CMK (cell line): ENCODE measurements around the gene SLC18B1.

ENCODE experiments used
- DNase-seq: peaks from one replicate; pipeline ENCODE4 v3.0.0-alpha.2; 2010; ENCODE audit warnings: low read depth

The SLC18B1 gene

GRCh38 chr6:132797951-132798868 is at the start of gene SLC18B1:
Gene SLC18B1, minus strand, starts transcription at chr6:132798637. Its CDS starts 181 bp downstream, at chr6:132798456.
- no peak for DNase-seq

GRCh38 chr6:132843316-132844035 is 45.0 kb upstream of the SLC18B1 start:
- DNase-seq = no peak

GRCh38 chr6:132841966-132842365 is 43.5 kb upstream of the SLC18B1 start:
- DNase-seq = no peak

GRCh38 chr6:132832891-132833290 is 34.5 kb upstream of the SLC18B1 start:
- no peak for DNase-seq

DNA sequence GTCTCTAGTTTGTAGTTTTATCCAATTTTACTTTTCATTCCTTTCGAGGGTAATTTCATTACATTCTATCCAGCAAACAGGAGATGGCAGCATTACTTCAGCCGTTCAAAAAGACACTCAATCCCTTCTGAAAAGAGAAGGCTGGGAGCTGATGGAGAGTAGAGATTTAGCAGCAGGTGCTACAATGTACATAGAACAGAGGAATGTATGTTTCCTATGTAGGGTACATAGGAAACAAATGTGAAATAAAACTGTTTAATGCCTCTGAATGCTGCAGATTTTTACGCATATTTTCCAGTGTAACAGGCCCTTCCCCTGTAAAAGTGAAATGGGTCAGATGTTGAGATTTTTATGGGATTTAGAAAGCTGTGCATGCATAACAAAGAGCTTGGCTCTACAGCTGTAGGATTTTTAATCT is 31.9 kb upstream of the SLC18B1 start:
- no peak for DNase-seq

- DNase-seq = no peak
Measured at GRCh38 chr6:132820629-132821381, 22.4 kb upstream of the SLC18B1 start.

GRCh38 chr6:132819405-132820161 is 21.1 kb upstream of the SLC18B1 start:
- DNase-seq = no peak

- DNase-seq = no peak
Measured at GRCh38 chr6:132818404-132819359, 20.2 kb upstream of the SLC18B1 start.

GRCh38 chr6:132817554-132818403 is 19.3 kb upstream of the SLC18B1 start:
- no peak for DNase-seq

DNA sequence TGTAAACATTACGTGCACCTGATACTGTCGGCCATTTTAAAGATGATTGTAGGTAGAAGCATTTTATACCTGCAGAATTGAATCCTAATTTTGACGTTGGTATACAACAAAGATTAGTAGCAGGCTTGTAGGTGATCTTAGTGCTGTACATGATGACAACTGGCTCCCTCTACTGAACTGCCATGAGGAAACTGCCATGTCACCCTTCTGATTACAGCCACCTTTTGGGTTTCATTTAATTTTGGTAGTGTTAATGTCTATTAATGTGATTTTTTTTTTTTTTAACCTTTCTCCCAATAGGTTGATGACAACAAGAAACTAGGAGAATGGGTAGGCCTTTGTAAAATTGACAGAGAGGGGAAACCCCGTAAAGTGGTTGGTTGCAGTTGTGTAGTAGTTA is 18.2 kb upstream of the SLC18B1 start:
- DNase-seq = no peak

- DNase-seq = no peak
Measured at GRCh38 chr6:132814716-132815570, 16.5 kb upstream of the SLC18B1 start.

GRCh38 chr6:132813173-132813856 is 14.9 kb upstream of the SLC18B1 start:
- no peak for DNase-seq

GRCh38 chr6:132812756-132813172 is 14.3 kb upstream of the SLC18B1 start:
- no peak for DNase-seq

DNA sequence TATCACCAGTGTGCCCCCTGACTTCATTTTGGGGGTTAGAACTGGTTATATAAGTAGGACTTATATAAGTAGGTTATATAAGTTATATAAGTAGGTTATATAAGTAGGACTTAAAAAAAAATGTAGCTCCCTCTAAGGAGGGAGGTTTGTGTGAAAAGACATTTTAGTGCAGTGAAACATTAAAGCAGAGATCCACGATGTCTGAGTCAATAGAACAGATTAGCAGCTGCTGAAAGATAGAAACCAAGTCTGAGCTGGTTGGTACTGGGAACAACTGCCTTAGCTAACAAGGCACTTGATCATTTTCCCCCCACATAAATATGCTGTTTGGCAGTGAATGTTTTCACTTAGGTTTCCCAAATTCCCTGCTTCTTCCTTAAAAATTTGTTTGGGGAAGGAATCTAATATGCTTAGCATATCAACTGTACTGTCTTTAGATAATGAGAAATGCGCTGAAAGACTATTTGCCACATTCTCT is 13.9 kb upstream of the SLC18B1 start:
- no peak for DNase-seq

DNA sequence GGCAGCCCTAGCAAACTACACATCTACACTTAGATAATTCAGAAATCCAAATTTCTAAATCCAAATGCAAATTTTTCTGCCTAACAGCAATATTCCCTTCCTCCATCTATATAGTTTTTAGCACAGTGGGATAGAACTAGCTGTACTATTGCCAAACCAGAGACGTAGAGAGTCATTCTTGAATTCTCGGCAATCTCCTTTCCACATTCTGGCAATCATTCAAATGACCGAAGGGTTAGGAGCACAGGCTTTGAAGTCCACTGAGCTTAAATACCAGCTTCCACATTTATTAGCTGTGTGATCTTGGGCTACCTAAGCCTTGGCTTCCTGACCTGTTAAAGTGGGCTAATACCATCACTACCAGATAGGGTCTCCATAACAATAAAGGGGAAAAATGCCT is 12.8 kb upstream of the SLC18B1 start:
- DNase-seq = no peak

- DNase-seq = no peak
Measured at GRCh38 chr6:132805548-132805947, 7.1 kb upstream of the SLC18B1 start.

DNA sequence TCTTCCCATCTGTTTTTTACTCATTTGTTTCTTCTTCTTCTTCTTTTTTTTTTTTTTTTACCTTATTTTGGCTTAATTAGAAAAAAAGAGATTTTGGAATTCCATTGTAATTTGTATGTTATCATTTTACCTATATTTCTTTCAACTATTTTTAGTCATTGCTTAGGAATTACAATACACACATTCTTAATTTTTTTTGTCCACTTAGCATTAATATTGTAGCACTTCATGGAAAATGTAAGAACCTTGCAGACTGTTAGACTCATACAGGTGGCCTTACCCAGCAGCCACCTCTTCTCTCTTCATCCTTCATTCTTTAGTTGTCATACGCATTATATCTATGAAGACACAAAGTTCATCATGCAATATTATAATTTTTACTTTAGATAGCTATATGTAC is 5.8 kb upstream of the SLC18B1 start:
- DNase-seq = no peak

- no peak for DNase-seq
Measured at GRCh38 chr6:132800656-132801055, 2.2 kb upstream of the SLC18B1 start.
